HepG2 (cell line): ENCODE measurements around the gene NPPB.

Experiments
- SAP130 ChIP-seq: IDR thresholded peaks from 2 replicates; pipeline ENCODE4 v1.6.1; 2016; ENCODE audit warnings: low read depth
- TF ChIP-seq, protein P1 (sequence below): sonication (generic); formaldehyde crosslinking; IDR thresholded peaks from 2 replicates; pipeline ENCODE4 v1.4.0; 2020; ENCODE audit warnings: missing genetic modification reagents

DNA sequence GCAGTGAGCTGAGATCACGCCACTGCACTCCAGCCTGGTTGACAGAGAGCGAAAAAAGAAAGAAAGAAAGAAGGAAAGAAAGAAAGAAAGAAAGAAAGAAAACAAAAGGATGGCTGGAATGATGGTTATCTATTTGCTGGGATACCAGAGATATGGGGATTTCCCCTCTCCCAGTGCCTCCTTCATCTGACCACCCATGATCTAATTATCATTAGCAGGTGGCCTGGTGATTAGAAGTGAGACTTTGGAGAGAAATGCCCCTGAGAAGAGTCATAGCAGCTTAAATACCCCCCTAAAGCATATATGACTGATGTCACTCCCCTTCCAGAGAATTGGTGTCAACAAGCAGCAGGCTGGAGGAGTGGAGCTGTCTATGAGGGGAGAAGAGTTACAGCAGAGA, 1.3 kb upstream of the NPPB start:
- no peak for TF ChIP-seq SAP130 (CRISPR knock-in tag)
- TF ChIP-seq, protein P1, sequence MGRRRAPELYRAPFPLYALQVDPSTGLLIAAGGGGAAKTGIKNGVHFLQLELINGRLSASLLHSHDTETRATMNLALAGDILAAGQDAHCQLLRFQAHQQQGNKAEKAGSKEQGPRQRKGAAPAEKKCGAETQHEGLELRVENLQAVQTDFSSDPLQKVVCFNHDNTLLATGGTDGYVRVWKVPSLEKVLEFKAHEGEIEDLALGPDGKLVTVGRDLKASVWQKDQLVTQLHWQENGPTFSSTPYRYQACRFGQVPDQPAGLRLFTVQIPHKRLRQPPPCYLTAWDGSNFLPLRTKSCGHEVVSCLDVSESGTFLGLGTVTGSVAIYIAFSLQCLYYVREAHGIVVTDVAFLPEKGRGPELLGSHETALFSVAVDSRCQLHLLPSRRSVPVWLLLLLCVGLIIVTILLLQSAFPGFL = no peak
